Measurements from ENCODE around the gene KLF11.

- no peak for TF ChIP-seq CTCF (conservative IDR thresholded peaks at IDR 0.05; ENCODE audit: low read length)
- TF ChIP-seq EZH2phosphoT487 (IDR thresholded peaks at IDR 0.05; ENCODE audit: borderline replicate concordance): no peak
Observed at GRCh38 chr2:10035053-10035422, 8.3 kb upstream of the KLF11 start.

Data from Loucy (cell line).